Suprapubic skin (tissue), 4 donors: ENCODE data around the gene AP5B1. TPM values are rescaled to one million over a fixed set of nuclear protein-coding genes. Genes with fewer than 3 reads are reported as not detected.
"Not testable (repeated sequence)": the region's sequence is repeated elsewhere in the genome, so short reads cannot be mapped to it uniquely, and the experiment has no call there.

Experiments
- DNase-seq, 2 donors: peaks; one replicate each; pipeline ENCODE4 v3.0.0-alpha.2; 2019; ENCODE audit warnings: low spot score in 2 of 2
- H3K27ac ChIP-seq: fragments of 200-600 bp; sonication (generic); one replicate; pipeline ENCODE4 v1.5.1; 2019
- H3K27me3 ChIP-seq: fragments of 200-600 bp; sonication (generic); one replicate; pipeline ENCODE4 v1.5.1; 2019
- H3K36me3 ChIP-seq: fragments of 200-600 bp; sonication (generic); one replicate; pipeline ENCODE4 v1.5.1; 2019
- H3K4me1 ChIP-seq: fragments of 200-600 bp; sonication (generic); one replicate; pipeline ENCODE4 v1.5.1; 2019
- H3K4me3 ChIP-seq: fragments of 200-600 bp; sonication (generic); one replicate; pipeline ENCODE4 v1.5.1; 2019; ENCODE audit warnings: mild to moderate bottlenecking
- H3K9me3 ChIP-seq: fragments of 200-600 bp; sonication (generic); one replicate; pipeline ENCODE4 v1.5.1; 2019
- CTCF ChIP-seq, 2 donors: fragments of 200-600 bp in 1 of 2; fragments of 450-650 bp in 1 of 2; sonication (generic) in 1 of 2; IDR thresholded peaks; one replicate each; pipeline ENCODE4 v1.5.1; 2016 to 2019; ENCODE audit warnings: antibody characterized with exemption in 2 of 2, mild to moderate bottlenecking in 1 of 2, moderate library complexity in 1 of 2
- EP300 ChIP-seq: sonication (generic); formaldehyde crosslinking; IDR thresholded peaks from one replicate; pipeline ENCODE4 v1.6.1; 2017; ENCODE audit warnings: antibody characterized with exemption
- POLR2A ChIP-seq, 2 donors: fragments of 450-650 bp; IDR thresholded peaks; one replicate each; pipeline ENCODE4 v1.6.1; 2017; ENCODE audit warnings: antibody characterized with exemption in 2 of 2, mild to moderate bottlenecking in 2 of 2, moderate library complexity in 2 of 2
- POLR2AphosphoS5 ChIP-seq, 3 donors: sonication (generic); formaldehyde crosslinking; IDR thresholded peaks; one replicate each; pipeline ENCODE4 v1.6.1; 2017; ENCODE audit warnings: antibody characterized with exemption in 3 of 3
- WGBS: methylation state at CpG from one replicate; pipeline ENCODE4 v1.1.5; 2018; 5-methylcytosine and 5-hydroxymethylcytosine counted together
- total RNA-seq, 4 donors: library from RNA; depleted of rRNA; stranded (reverse); fragments of >200 nt; gene quantifications; one replicate each; pipeline ENCODE4 v1.1.0, GENCODE V29; 2016

The AP5B1 gene
- total RNA-seq, 4 donors from 2014 or later = 26.3 to 55.9 (median 38.1) TPM

GRCh38 chr11:65767406-65767805, 13.4 kb downstream of the AP5B1 start:
- peaks cover 7% of the 10 kb centered on the region for H3K4me1 ChIP-seq
- WGBS = 47% methylated on average over 10 of the region's 10 CpGs
- no peaks in the 10 kb centered on the region for H3K27me3 ChIP-seq
- no peak overlapping the region for H3K4me3 ChIP-seq
- no peaks in the 10 kb centered on the region for H3K36me3 ChIP-seq
- DNase-seq = no peak
- H3K9me3 ChIP-seq = no peaks in the 10 kb centered on the region
- H3K27ac ChIP-seq = no peak overlapping the region
- no peak for TF ChIP-seq CTCF (IDR thresholded peaks at IDR 0.05)

GRCh38 chr11:65766535-65766934, 14.2 kb downstream of the AP5B1 start:
- H3K27ac ChIP-seq = no peak overlapping the region
- TF ChIP-seq EP300 (no peak), CTCF (IDR thresholded peaks at IDR 0.05) (no peak), POLR2A (IDR thresholded peaks at IDR 0.05) (no peak), POLR2AphosphoS5 (IDR thresholded peaks at IDR 0.05) (no peak)
- no peak for DNase-seq
- no peaks in the 10 kb centered on the region for H3K27me3 ChIP-seq
- 32% methylated on average over 7 of the region's 7 CpGs for WGBS
- no peak overlapping the region for H3K4me3 ChIP-seq
- H3K9me3 ChIP-seq = no peaks in the 10 kb centered on the region
- peaks cover 7% of the 10 kb centered on the region for H3K4me1 ChIP-seq
- no peaks in the 10 kb centered on the region for H3K36me3 ChIP-seq

- no peaks in the 10 kb centered on the region for H3K36me3 ChIP-seq
- DNase-seq = peak in 1 of 2 donors; percentile 28
- WGBS = 79% methylated on average over 5 of the region's 5 CpGs
- H3K9me3 ChIP-seq = no peaks in the 10 kb centered on the region
- no peak overlapping the region for H3K4me3 ChIP-seq
- H3K27ac ChIP-seq = no peak overlapping the region
- TF ChIP-seq POLR2AphosphoS5 (IDR thresholded peaks at IDR 0.05) = no peak
- H3K27me3 ChIP-seq = no peaks in the 10 kb centered on the region
- H3K4me1 ChIP-seq = peaks cover under 1% of the 10 kb centered on the region
These were observed 16.3 kb downstream of the AP5B1 start for GRCh38 chr11:65764434-65764833.

- no CpG with 5 or more reads among the region's 29 CpGs for WGBS
- not testable (repeated sequence) for H3K4me3 ChIP-seq, H3K27ac ChIP-seq, H3K9me3 ChIP-seq, H3K4me1 ChIP-seq, H3K36me3 ChIP-seq, H3K27me3 ChIP-seq, DNase-seq
These were observed 18.0 kb downstream of the AP5B1 start for GRCh38 chr11:65762816-65763215.

- not testable (repeated sequence) for H3K9me3 ChIP-seq
These were observed 18.6 kb downstream of the AP5B1 start for GRCh38 chr11:65762169-65762568.

GRCh38 chr11:65745049-65745448, 35.7 kb downstream of the AP5B1 start:
- TF ChIP-seq POLR2A (IDR thresholded peaks at IDR 0.05) (no peak), CTCF (IDR thresholded peaks at IDR 0.05) (no peak), EP300 (no peak), POLR2AphosphoS5 (IDR thresholded peaks at IDR 0.05) (no peak)
- DNase-seq = no peak
- Histone ChIP-seq H3K4me3 (no peak overlapping the region), H3K4me1 (peaks cover 6% of the 10 kb centered on the region), H3K9me3 (no peaks in the 10 kb centered on the region), H3K27ac (no peak overlapping the region), H3K36me3 (no peaks in the 10 kb centered on the region), H3K27me3 (no peaks in the 10 kb centered on the region)
- WGBS = 96% methylated on average over 9 of the region's 17 CpGs

More at GRCh38 chr11:65762169-65762568, 18.6 kb downstream of the AP5B1 start:
- not testable (repeated sequence) for H3K4me1 ChIP-seq, DNase-seq, H3K27me3 ChIP-seq, H3K4me3 ChIP-seq, H3K36me3 ChIP-seq, H3K27ac ChIP-seq
- WGBS = 73% methylated on average over 5 of the region's 5 CpGs

GRCh38 chr11:65744699-65745042, 36.1 kb downstream of the AP5B1 start:
- Histone ChIP-seq H3K4me1 (peaks cover 6% of the 10 kb centered on the region), H3K27me3 (no peaks in the 10 kb centered on the region), H3K27ac (no peak overlapping the region), H3K4me3 (no peak overlapping the region), H3K36me3 (no peaks in the 10 kb centered on the region), H3K9me3 (no peaks in the 10 kb centered on the region)
- WGBS = 78% methylated on average over 6 of the region's 8 CpGs
- no peak for TF ChIP-seq POLR2AphosphoS5 (IDR thresholded peaks at IDR 0.05)
- no peak for TF ChIP-seq CTCF (IDR thresholded peaks at IDR 0.05)
- TF ChIP-seq EP300 = no peak
- no peak for TF ChIP-seq POLR2A (IDR thresholded peaks at IDR 0.05)
- DNase-seq = no peak
